ENCODE data around the gene MRTFA. TPM values are rescaled to one million over a fixed set of nuclear protein-coding genes. Genes with fewer than 3 reads are reported as not detected.

Gene MRTFA
- polyA plus RNA-seq, 1 of the 3 experiments (the other 2 are of a cell fraction): 5.8 TPM

DNA sequence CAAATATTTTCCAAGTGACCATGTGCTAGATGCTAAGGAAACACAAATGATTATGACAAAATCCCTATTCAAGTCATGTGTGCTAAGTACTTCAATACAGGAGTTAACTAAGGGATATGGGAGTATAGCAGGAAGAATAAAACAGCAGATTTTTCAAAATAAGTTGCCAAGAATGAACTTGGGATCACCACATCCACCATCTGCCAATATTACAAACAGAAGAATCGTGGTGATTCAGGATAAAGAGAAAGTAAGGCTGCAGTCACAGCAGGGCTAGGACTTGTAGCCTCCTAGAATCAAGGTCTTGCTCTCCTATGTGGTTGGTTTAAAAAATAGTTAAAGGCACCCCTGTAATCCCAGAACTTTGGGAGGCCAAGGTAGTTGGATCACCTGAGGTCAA lies 34.3 kb downstream of the MRTFA start:
- H3K27ac ChIP-seq (ENCODE audit: low read depth in 2 of 2, low read length in 1 of 2): peak overlapping the region in 1 of 2 experiments; percentile 84; a peak in 1 of 4 replicates

GRCh38 chr22:40599731-40600130 lies 36.8 kb downstream of the MRTFA start:
- Histone ChIP-seq H3K27ac (ENCODE audit: low read depth in 2 of 2, low read length in 1 of 2) (no peak overlapping the region), H2AFZ (ENCODE audit: low read depth) (no peak overlapping the region), H3K4me1 (ENCODE audit: control insufficient read depth in 1 of 2, insufficient read depth in 2 of 2, low read depth in 1 of 2, low read length in 1 of 2) (peaks cover 0 to 5% of the 10 kb centered on the region in 2 experiments; a peak in 1 of 4 replicates), H3K4me3 (ENCODE audit: low read depth in 2 of 2, low read length in 1 of 2) (no peak overlapping the region), H3K4me2 (no peak overlapping the region), H3K9me3 (no peaks in the 10 kb centered on the region), H3K9me2 (no peaks in the 10 kb centered on the region), H3K79me2 (ENCODE audit: insufficient read depth) (peaks cover 88% of the 10 kb centered on the region), H3F3A (replicated peaks; ENCODE audit: insufficient read depth) (peaks cover 19% of the 10 kb centered on the region), H3K9ac (no peak overlapping the region), H3K27me3 (ENCODE audit: insufficient read depth) (no peaks in the 10 kb centered on the region), H3K36me3 (replicated peaks in 1 of 2; ENCODE audit: control insufficient read depth in 1 of 2, insufficient read depth in 2 of 2, low read length in 1 of 2) (no peaks in the 10 kb centered on the region), H4K20me1 (ENCODE audit: insufficient read depth) (no peaks in the 10 kb centered on the region; the same call in 1 of the 2 replicates)
- POLR2A ChIA-PET: no interaction called here
- CTCF ChIA-PET: no interaction called here
- no peak for DNase-seq
- 98% methylated on average over 6 of the region's 6 CpGs for WGBS (ENCODE audit: low lambda C conversion rate)
- TF ChIP-seq CTCF (IDR thresholded peaks at IDR 0.05) (no peak), FOXM1 (IDR thresholded peaks at IDR 0.05; ENCODE audit: low read depth) (no peak), RFX5 (IDR thresholded peaks at IDR 0.05; ENCODE audit: low read length) (no peak), MAX (IDR thresholded peaks at IDR 0.05; ENCODE audit: low read depth) (no peak), IRF3 (IDR thresholded peaks at IDR 0.05; ENCODE audit: low read depth, low read length) (no peak), TEAD4 (IDR thresholded peaks at IDR 0.05; ENCODE audit: borderline replicate concordance, insufficient read depth) (no peak), POLR2AphosphoS5 (IDR thresholded peaks at IDR 0.05; ENCODE audit: low read depth, low read length) (no peak), NRF1 (IDR thresholded peaks at IDR 0.05; ENCODE audit: low read depth, low read length) (no peak), GABPA (IDR thresholded peaks at IDR 0.05; ENCODE audit: low read depth) (no peak), GATA2 (CRISPR knock-in tag; IDR thresholded peaks at IDR 0.05) (no peak)
- TF ChIP-seq, protein P1, sequence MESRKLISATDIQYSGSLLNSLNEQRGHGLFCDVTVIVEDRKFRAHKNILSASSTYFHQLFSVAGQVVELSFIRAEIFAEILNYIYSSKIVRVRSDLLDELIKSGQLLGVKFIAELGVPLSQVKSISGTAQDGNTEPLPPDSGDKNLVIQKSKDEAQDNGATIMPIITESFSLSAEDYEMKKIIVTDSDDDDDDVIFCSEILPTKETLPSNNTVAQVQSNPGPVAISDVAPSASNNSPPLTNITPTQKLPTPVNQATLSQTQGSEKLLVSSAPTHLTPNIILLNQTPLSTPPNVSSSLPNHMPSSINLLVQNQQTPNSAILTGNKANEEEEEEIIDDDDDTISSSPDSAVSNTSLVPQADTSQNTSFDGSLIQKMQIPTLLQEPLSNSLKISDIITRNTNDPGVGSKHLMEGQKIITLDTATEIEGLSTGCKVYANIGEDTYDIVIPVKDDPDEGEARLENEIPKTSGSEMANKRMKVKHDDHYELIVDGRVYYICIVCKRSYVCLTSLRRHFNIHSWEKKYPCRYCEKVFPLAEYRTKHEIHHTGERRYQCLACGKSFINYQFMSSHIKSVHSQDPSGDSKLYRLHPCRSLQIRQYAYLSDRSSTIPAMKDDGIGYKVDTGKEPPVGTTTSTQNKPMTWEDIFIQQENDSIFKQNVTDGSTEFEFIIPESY (IDR thresholded peaks at IDR 0.05; ENCODE audit: borderline replicate concordance, low read depth): no peak

More for the DNA sequence above, 34.3 kb downstream of the MRTFA start:
- ChIA-PET POLR2A (no interaction called here), CTCF (no interaction called here)
- Histone ChIP-seq H3K9me3 (no peaks in the 10 kb centered on the region), H3K4me3 (ENCODE audit: low read depth in 2 of 2, low read length in 1 of 2) (no peak overlapping the region), H3K36me3 (replicated peaks in 1 of 2; ENCODE audit: control insufficient read depth in 1 of 2, insufficient read depth in 2 of 2, low read length in 1 of 2) (no peaks in the 10 kb centered on the region), H3F3A (replicated peaks; ENCODE audit: insufficient read depth) (peaks cover 17% of the 10 kb centered on the region), H3K9ac (no peak overlapping the region), H3K4me2 (no peak overlapping the region), H2AFZ (ENCODE audit: low read depth) (no peak overlapping the region), H3K4me1 (ENCODE audit: control insufficient read depth in 1 of 2, insufficient read depth in 2 of 2, low read depth in 1 of 2, low read length in 1 of 2) (peaks cover 3 to 25% of the 10 kb centered on the region in 2 experiments; a peak in 3 of 4 replicates), H3K79me2 (ENCODE audit: insufficient read depth) (peaks cover 88% of the 10 kb centered on the region), H4K20me1 (ENCODE audit: insufficient read depth) (peaks cover 7% of the 10 kb centered on the region; the same call in 1 of the 2 replicates), H3K9me2 (no peaks in the 10 kb centered on the region), H3K27me3 (ENCODE audit: insufficient read depth) (no peaks in the 10 kb centered on the region)
- no peak for DNase-seq
- TF ChIP-seq REST (IDR thresholded peaks at IDR 0.05; ENCODE audit: low read depth, low read length): no peak
- 75% methylated on average over 1 of the region's 1 CpG for WGBS (ENCODE audit: low lambda C conversion rate)

Data from SK-N-SH (cell line).